Stimulated activated CD8-positive, alpha-beta memory T cell treated with anti-CD3 and anti-CD28 coated beads, Interleukin-4, amount 100 ng/mL, for 1 hour (primary cell): ENCODE measurements around the gene PRKCA.

Source experiments
- DNase-seq, 2 donors: peaks; one replicate each; pipeline ENCODE4 v3.0.0-alpha.2; 2020; ENCODE audit warnings: low read depth in 2 of 2, low spot score in 1 of 2

The PRKCA gene

GRCh38 chr17:66784621-66785364, 482.4 kb downstream of the PRKCA start:
- DNase-seq = no peak

- no peak for DNase-seq
Observed at GRCh38 chr17:66786107-66786506, 483.7 kb downstream of the PRKCA start.

- no peak for DNase-seq
Observed at GRCh38 chr17:66787914-66788313, 485.5 kb downstream of the PRKCA start.

- no peak for DNase-seq
Observed at GRCh38 chr17:66789093-66789492, 486.7 kb downstream of the PRKCA start.

GRCh38 chr17:66789961-66790437, 487.6 kb downstream of the PRKCA start:
- DNase-seq = no peak

GRCh38 chr17:66790501-66791061, 488.2 kb downstream of the PRKCA start:
- DNase-seq = no peak

- no peak for DNase-seq
Observed at GRCh38 chr17:66791347-66791746, 488.9 kb downstream of the PRKCA start.

GRCh38 chr17:66793814-66794213, 491.4 kb downstream of the PRKCA start:
- no peak for DNase-seq

- DNase-seq = no peak
Observed at GRCh38 chr17:66795486-66795885, 493.1 kb downstream of the PRKCA start.

GRCh38 chr17:66799849-66800537, 497.6 kb downstream of the PRKCA start:
- no peak for DNase-seq

GRCh38 chr17:66803474-66803951, 501.1 kb downstream of the PRKCA start:
- no peak for DNase-seq

GRCh38 chr17:66805567-66805966, 503.2 kb downstream of the PRKCA start:
- DNase-seq = no peak

- no peak for DNase-seq
Observed at GRCh38 chr17:66807182-66807581, 504.8 kb downstream of the PRKCA start.

- no peak for DNase-seq
Observed at GRCh38 chr17:66809408-66809807, 507.0 kb downstream of the PRKCA start.

GRCh38 chr17:66810951-66811682, 508.7 kb downstream of the PRKCA start:
- DNase-seq = no peak

GRCh38 chr17:66811683-66812054, 509.3 kb downstream of the PRKCA start:
- DNase-seq = no peak

- no peak for DNase-seq
Observed at GRCh38 chr17:66812571-66812970, 510.2 kb downstream of the PRKCA start.

GRCh38 chr17:66813296-66813695, 510.9 kb downstream of the PRKCA start:
- no peak for DNase-seq

GRCh38 chr17:66814026-66814425, 511.6 kb downstream of the PRKCA start:
- DNase-seq = no peak

GRCh38 chr17:66814570-66814969, 512.2 kb downstream of the PRKCA start:
- DNase-seq = no peak

- no peak for DNase-seq
Observed at GRCh38 chr17:66817750-66818149, 515.3 kb downstream of the PRKCA start.
